HG02870 (cell line): ENCODE data around the gene ABCB8.

Source experiments
- ATAC-seq: cut with Tn5 transposase; IDR thresholded peaks from one replicate; pipeline ENCODE4 v1.9.1; 2021; ENCODE audit warnings: mild to moderate bottlenecking, moderate library complexity; ENCODE audit not compliant: unreplicated experiment

ABCB8 gene

DNA sequence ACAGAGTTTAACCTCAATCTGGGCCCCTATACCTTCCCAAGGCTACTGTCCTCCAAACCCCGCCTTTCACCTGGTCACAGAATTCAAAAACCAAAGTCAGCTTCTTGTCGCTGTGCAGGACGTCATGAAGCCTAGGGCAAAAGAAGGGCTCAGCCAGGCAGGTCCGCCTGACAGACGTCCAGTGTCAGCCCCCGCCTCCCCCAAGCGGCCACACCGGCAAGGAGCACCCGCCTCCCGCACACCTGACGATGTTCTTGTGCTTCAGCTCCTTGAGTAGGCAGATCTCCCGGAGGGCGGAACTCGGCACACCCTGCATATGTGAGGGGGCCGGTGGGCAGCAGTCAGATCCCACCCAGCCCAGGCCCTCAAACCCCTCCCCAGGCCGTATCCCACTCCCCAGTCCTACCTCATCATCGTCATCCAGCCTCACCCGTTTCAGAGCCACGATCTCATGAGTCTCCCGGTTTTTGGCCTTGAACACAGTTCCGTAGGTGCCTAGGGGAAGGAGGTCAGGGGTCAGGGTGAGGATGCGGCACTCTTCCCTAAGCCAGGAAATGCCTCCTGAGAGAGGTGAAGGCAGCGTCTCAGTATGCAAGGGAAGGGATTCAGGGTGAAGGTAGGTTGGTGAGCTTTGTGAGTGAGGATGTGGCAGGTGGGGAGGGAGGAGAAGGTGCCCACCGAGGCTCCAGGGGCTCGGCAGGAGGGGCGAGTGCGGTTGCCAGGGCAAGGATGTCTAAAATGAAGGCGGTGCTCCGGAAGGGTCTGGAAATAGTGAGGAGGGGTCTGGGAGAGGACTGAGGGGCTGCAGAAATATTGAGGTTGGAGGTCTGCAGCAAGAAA is 28.6 kb downstream of the ABCB8 start:
- ATAC-seq: no peak

DNA sequence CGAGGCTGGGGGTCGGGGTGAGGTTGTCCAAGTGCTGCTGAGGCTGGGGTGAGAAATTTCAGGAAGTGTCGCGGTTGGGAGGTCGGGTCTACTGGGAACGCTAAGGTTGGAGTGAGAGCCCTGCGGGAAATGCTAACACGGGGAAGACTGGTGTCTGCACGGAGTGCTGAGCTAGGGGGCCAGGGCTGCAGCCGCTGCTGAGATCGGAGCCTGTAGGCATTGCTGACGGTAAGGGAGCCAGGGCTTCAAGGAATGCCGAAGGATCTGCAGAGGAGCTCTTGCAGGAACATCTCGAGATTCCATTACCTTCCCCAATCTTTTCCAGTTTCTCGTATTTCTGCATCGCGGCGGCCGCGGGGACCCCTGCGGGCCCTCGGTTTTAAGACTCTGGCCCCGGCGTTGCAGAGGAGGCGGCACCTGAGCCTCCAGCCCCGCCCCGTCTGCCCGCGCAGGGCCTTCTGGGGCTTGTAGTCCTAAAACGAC is 29.3 kb downstream of the ABCB8 start, which contains the start of gene CDK5:
Gene CDK5 (minus strand): TSS at position 392 of the 483 bp plus-strand sequence. CDS start 49 bp downstream, at position 343.
- peak; percentile 9 for ATAC-seq

DNA sequence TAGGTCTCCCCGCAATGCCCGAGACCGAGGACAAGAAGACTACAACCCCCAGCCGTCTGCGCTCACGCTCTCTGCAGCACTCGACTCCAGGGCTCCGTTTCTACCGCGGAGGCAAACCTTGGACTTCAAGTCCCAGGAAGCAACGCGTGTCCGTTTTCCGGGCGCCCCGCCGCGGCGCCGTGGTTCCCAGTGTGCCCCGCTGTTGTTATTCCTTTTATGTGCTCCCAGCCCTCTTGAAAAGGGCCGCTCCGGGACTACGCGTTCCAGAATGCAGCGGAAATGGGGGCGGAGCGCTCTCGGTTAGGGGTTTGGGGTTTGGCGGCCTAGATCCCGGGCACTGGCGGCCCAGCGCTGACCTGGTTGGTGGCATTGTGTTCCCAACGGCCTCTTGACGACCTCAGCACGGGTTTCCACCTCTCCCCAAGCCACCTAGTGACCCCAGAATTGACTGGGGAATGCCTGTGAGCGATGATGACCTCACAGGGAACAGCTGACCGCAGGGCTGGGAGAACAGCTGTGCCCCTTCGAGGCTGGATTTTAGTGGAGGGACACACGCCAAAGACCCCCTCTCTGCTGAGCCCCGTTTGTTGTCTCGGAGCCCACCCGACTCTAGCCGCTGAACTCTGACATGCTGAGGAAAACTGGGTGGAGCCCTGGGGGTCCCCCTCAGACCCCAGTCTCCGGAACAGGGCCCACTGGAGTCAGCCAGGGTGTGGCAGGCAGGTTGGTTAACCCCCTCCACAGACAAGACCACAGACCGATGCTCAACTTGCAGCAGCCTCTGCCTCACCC is 29.9 kb downstream of the ABCB8 start:
- peak; percentile 89 for ATAC-seq

DNA sequence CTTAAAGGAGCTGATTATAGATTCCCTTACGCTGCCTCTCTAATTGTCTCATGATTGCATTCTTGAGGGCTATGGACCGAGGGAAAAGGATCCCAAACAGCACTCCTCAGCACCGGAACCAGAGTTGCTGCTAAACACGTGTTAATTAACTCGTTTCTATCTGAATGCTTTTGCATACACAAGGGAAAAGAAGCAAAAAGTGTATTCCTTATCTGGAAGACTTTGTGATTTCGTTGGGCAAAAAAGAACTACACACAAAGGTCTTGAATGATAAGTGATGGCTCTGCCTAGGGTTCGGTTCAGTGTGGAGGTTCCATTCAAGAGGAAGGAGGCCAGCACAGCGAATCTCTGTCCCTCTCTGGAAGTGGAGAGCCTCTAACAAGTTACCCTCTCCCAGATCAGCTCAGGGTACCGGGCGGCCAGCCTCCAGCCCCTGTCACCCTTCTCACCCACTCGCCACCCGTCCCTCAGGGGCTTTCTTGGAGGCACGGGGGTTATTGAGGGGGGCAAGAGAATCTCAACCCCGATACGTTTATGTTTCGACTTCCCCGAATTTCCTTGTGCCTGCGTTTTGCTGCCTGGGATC is 30.6 kb downstream of the ABCB8 start:
- no peak for ATAC-seq

DNA sequence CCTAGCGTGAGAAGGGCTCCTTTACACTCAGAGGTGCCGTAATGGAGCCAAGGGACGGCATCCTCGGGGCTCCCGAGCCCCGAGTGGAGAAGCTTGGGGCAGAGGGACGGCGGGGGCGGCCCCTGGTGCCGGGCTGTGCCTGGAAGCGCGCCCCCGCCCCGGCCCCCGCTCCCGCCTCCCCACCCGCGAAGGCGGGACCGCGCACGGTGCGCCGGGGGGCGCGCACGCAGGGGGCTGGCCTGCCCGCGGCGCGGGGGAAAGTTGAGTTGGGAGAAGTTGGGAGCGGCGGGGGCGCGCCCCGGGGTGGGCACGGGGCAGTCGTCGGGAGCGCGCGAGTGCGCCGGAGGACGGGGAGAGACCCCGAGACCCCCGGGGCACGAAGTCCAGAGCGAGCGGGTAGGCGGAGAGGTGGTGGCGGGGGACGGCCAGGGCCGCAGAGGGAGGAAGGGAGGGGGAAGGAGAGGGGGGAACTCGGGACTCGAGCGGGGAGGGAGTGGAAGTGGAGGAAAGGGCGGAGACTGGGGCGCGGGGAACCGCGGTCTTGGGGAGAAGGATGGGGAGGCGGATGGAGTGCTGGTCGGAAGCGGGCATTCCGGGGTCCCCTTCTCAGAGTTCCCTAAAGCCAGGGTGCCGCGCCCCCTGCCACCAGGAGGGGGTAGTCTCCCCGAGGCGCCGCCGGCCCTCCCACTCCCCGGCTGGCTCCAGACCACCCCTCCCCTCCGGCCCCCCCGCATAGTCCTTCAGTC is 31.3 kb downstream of the ABCB8 start, which contains the start of gene SLC4A2:
Gene SLC4A2 (plus strand): TSS at position 223 of the 746 bp plus-strand sequence. CDS start 2,399 bp downstream, outside the sequence.
- no peak for ATAC-seq

DNA sequence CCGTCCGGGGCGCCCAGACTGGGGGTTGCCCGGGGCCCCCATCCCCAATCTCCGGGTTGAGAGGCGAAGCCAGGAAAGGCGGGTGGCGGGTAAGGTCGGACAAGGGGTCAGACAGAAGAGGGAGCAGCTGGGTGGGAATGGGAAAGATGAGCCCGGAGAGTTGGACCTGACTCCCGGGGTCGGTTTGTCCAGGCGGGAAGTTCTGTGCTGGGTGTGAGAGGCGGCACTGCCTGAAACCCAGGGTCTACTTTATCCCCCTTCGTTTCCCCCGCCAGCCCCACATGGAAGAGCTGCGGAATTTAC is 31.8 kb downstream of the ABCB8 start:
- no peak for ATAC-seq

DNA sequence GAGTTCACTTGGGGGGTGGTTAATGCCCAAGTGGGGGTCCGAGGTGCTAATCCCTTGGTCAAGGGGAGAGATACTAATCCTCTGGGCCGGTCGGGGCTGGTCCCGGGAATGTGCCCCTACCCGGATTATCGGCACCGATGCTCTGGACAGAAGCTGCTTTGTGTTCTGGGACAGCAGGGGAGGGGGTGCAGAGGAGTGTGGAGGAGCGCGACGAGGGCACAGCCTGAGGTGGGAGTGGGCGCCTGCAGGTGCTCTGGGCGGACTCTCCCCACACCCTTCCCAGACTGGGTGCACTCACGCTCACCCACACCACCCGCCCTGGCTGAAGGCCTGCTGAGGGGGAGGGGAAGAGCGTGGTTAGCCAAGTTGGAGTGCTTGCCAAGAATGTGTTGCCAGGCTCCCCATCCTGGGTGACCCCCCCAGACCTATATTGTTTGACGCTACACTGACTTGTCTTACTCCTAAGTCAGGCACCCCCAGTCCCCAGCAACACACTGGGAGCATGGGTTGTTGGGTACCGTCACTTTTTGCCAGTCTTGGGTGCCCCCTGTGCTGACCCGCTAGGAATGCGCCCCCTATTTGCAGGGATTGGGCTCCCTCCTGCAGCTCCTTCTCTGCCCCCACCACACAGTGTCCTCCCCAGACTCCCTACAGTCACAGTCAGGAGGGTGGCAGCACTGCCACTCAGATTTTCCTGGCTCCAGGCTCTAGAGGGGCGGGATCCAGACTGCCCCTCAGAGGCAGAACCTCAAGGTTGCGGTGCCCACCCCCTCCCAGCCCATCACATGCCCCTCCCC is 32.4 kb downstream of the ABCB8 start:
- ATAC-seq: no peak

DNA sequence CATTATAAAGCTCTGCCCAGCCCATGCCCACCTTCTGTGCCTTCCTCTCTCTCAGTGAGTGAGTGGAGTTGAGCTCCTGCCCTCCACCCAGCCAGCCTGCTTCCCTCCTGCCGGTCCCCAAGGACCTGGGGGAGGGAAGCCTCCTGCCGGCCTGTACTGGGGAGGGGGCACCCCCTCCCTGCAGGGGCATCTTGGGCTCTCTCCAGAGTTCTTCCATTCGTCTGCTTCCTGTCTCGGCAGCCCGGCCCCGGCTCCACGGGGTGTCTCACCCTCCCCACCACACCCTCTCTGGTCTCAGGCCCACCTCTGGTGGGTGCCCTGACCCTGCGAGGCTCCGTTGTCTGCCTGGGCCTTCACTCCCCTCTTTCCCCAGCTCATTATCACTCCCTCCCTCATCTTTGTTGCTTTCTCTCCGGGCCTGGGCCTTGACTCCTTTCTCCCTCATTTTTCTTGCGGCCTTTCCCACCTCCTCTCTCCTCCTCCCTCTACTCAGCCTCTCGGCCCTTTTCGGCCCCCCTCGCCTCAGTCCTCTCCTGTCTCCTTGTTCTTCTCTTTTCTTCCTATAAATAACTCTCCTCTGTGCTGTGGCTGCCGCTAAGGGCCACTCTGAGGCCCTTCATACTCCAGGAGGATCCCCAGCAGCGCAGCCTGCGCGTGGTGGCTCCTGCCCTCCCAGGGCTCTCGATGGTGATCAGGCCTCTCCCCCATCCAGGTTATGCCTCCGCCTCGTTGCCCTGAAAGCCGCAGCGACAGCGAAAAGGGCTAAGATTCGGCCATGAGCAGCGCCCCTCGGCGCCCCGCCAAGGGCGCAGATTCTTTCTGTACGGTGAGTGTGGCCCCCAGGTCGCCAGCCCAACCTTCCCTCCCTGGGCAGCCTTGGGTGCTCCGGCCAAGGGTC is 33.2 kb downstream of the ABCB8 start:
- ATAC-seq: no peak

DNA sequence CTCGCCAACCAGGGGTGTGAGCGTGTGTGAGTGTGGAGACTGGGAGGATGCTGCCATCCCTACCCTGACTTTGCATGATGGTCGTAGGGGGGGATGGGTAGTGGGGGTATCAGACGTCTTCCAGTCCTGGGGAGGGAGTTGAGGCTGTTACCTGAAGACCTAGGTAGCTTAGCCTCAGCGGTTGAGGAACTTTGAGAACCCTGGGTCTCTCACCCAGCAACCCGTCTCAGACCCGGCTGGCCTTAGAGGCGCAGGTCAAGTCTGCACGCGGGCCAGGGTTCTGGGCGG is 33.8 kb downstream of the ABCB8 start:
- no peak for ATAC-seq

DNA sequence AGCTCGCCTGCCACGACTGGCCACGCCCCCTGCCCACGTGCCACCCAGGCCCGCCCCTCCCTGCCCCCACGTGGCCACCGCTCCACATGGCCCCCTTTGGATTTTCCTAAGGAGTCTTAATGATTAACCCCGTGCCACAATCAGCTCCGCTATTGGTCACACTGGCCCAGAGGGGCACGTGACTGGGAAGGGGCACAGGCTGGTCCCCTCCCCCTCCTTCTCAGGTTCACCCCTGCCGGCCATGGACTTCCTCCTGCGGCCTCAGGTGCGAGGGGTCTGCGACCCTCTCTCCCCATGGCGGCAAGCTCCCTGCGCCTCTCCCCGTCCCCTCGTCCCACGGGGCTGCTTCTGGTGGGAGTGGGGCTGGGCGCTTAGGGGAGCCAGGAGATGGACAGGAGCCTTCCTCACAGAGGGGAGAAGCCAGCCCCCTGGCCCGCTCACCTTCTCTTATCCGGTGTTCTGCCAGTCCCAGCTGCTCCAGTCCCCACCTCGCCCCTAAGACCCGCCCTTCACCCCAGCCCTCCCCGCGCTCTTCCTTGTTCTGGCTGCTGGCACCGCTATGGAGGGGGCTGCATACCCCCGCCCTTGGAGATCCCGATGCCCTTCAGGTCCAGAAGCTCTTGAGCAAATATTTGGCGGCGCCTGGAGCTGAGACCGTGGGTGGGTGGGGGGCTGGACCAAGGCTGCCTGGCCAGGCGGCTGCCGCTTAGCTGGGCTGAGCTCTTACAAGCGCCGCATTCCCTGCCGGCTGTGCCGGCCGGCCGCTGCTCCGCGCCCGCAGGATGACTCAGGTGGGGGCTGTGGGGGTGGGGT is 34.4 kb downstream of the ABCB8 start:
- no peak for ATAC-seq

DNA sequence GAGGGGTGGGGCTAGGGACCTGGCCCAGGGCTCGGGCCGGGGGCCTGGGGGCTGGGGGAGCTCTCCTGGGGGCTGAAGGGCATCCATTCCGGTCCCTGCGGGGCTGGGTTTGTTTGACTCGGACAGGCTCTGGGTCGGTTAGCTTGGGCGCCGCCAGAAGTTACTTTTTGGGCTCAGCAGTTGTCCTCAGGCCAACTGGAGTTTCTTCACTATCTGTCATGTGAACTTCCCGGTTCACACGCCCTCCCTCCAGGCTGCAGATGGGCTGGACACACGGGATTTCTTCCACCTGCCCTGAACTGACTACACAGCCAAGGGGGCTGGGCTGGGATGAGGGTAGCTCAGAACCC is 34.9 kb downstream of the ABCB8 start:
- ATAC-seq: no peak

DNA sequence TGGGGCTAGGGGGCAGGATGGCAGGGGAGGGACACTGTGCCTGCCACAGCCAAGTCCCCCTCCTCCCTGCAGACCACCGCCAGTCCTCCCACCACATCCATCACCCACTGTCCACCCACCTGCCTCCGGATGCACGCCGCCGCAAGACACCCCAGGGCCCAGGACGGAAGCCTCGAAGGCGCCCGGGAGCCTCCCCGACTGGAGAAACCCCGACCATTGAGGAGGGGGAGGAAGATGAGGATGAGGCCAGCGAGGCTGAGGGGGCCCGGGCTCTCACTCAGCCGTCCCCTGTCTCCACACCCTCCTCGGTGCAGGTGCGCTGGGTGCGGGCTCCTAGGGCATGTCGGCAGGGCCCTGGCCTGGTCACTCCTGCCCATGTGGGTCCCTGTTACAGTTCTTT is 36.2 kb downstream of the ABCB8 start:
- ATAC-seq: no peak

DNA sequence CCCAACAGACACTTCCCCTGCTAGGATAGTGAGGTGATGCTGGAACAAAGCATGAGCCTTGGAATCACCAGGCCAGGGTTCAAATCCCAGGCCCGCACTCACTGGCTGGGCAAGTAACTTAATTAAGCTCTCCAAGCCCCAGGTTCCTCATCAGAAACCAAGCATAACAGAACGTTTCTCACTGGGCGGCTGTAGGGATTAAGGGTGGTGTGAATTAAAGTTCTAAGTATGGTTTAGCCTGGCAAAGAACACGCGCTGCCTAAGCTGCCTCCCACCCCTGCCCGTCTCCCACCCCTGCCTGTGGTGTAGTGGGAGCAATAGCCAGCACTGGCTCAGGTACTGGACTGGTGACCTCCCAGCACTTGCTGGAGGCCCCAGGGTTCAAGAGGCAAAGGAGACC is 36.7 kb downstream of the ABCB8 start:
- ATAC-seq: no peak

DNA sequence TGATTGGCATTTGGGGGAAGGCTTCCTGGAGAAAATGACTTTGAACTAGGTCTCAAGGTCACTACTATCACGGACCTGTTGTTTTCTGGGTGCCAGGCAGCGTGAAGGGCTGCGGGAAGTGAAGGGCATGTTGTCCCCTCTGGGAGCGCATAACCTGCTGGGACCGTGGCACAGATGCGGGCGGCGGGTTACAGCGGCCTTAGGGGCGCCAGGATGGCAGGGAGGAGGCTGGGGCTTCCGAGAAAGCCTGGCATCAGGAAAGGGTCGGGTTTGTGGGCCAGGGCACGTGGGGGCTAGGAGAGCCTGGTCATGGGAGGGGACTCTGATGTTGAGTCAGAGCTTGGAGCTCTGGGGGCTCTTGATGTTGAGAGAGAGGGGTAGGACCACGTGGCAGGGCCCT is 37.3 kb downstream of the ABCB8 start:
- ATAC-seq: no peak

DNA sequence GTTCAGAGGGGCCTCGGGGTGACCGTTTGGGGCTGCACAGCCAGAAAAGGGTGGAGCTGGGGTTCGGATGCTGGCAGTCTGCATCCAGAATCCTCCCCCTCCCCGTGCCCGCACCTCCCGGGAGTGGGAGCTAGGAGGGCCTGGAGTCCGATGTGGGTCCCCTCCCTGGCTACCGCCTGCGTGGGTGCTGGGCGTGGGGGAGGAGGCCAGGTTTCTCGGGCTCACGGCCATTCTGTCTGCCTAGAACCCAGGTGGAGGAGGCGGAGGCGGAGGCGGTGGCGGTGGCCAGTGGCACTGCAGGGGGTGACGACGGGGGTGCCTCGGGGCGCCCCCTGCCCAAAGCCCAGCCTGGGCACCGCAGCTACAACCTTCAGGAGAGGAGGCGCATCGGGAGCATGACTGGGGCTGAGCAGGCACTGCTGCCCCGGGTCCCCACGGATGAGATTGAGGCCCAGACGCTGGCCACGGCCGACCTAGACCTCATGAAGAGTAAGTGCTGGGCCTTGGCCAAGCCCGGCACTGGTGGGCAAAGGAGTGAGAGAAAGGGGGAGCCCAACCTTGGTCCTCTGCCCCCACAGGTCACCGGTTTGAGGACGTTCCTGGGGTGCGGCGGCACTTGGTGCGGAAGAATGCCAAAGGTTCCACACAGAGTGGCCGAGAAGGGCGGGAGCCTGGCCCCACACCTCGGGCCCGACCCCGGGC is 38.2 kb downstream of the ABCB8 start:
- ATAC-seq: no peak

DNA sequence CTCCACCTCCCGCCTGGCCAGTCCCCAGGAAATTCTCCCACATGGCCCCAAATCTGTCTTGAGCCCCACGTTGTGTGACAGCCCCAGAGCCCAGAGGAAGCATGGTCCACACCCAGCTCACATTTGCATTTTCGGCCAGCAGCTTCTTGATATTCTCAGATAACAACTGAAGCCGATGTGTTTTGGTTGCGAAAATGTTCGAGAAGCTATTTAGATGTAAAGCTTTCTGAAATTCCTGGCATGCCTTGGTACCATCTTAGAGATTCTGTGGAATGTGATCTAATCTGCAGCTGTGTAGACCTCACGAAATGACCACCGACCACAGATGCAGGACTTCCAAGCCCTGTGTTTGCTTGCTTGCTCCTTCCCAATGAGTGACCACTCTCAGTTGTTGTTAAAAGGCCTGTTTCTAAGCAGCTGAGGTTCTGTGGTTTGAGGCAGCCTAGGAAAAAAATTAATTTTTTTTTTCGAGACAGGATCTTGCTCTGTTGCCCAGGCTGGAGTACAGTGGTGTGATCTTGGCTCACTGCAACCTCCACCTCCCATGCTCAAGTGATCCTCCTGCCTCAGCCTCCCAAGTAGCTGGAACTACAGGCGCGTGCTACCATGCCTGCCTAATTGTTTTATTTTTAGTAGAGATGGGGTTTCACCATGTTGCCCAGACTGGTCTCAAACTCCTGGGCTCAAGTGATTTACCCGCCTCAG is 40.0 kb downstream of the ABCB8 start:
- ATAC-seq: no peak

DNA sequence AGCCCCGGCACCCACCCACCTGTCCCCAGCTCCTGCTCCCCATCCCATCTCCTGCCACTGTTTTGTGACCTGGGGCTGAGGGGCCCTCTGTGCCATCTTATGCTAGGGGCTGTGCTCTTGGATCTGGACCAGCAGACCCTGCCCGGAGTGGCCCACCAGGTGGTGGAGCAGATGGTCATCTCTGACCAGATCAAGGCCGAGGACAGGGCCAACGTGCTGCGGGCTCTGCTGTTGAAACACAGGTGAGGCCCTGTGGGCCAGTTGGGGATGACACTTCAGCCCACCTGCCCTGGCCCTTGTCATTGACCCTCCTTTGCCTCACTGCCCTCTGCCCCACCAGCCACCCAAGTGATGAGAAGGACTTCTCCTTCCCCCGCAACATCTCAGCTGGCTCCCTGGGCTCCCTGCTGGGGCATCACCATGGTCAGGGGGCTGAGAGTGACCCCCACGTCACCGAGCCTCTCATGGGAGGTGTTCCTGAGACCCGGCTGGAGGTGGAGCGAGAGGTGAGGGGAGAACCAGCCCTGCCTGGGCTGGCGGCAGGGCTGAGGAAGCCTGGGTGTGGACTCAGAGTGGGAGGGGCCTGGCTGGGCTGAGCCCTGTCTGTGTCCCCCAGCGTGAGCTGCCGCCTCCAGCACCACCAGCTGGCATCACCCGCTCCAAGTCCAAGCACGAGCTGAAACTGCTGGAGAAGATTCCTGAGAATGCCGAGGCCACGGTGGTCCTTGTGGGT is 41.8 kb downstream of the ABCB8 start:
- no peak for ATAC-seq
